Loucy (cell line): ENCODE data around the gene AGXT.

ENCODE experiments used
- H2AFZ ChIP-seq: fragments of 200-600 bp; sonication (generic); 2 replicates; pipeline ENCODE4 v1.6.0; 2016; ENCODE audit warnings: antibody characterized with exemption, mild to moderate bottlenecking, low read length, moderate library complexity
- H3F3A ChIP-seq: fragments of 200-600 bp; 2 replicates; pipeline ENCODE4 v1.6.0; 2016; ENCODE audit warnings: antibody characterized with exemption, low read depth, mild to moderate bottlenecking
- H3K27me3 ChIP-seq: fragments of 200-600 bp; sonication (generic); 2 replicates; pipeline ENCODE4 v1.6.1; 2014; ENCODE audit warnings: low read length, mild to moderate bottlenecking; ENCODE audit not compliant: insufficient read depth, poor library complexity, severe bottlenecking
- H3K36me3 ChIP-seq: fragments of 200-600 bp; sonication (generic); 2 replicates; pipeline ENCODE4 v1.6.1; 2016; ENCODE audit warnings: low read length; ENCODE audit not compliant: insufficient read depth
- H3K4me1 ChIP-seq: fragments of 200-600 bp; sonication (generic); 2 replicates; pipeline ENCODE4 v1.5.1; 2014; ENCODE audit warnings: low read length, mild to moderate bottlenecking; ENCODE audit not compliant: insufficient read depth, poor library complexity, severe bottlenecking
- H3K4me2 ChIP-seq: fragments of 200-600 bp; sonication (generic); 2 replicates; pipeline ENCODE4 v1.6.0; 2014; ENCODE audit warnings: antibody characterized with exemption, low read length, low read depth, mild to moderate bottlenecking; ENCODE audit not compliant: poor library complexity, severe bottlenecking
- H3K4me3 ChIP-seq: fragments of 200-600 bp; sonication (generic); 2 replicates; pipeline ENCODE4 v1.5.1; 2014; ENCODE audit warnings: low read length, mild to moderate bottlenecking, mixed read lengths; ENCODE audit not compliant: poor library complexity, severe bottlenecking
- H3K79me2 ChIP-seq: fragments of 200-600 bp; sonication (generic); 2 replicates; pipeline ENCODE4 v1.6.1; 2014; ENCODE audit warnings: low read length; ENCODE audit not compliant: insufficient read depth
- H3K9ac ChIP-seq: fragments of 200-600 bp; sonication (generic); 2 replicates; pipeline ENCODE4 v1.6.0; 2014; ENCODE audit warnings: mild to moderate bottlenecking, low read depth, low read length, moderate library complexity; ENCODE audit not compliant: poor library complexity, severe bottlenecking
- H3K9me2 ChIP-seq: fragments of 200-600 bp; sonication (generic); replicated peaks from 2 replicates; pipeline ENCODE4 v1.6.1; 2016; ENCODE audit warnings: low read depth, low read length, mixed read lengths
- H3K9me3 ChIP-seq: fragments of 200-600 bp; sonication (generic); 2 replicates; pipeline ENCODE4 v1.6.1; 2014; ENCODE audit warnings: mild to moderate bottlenecking, antibody characterized with exemption, low read length, low read depth; ENCODE audit not compliant: insufficient read depth
- H4K20me1 ChIP-seq: fragments of 200-600 bp; sonication (generic); 2 replicates; pipeline ENCODE4 v1.6.0; 2014; ENCODE audit warnings: antibody characterized with exemption, low read length, mild to moderate bottlenecking; ENCODE audit not compliant: insufficient read depth, poor library complexity, severe bottlenecking
- CTCF ChIP-seq: fragments of 200-600 bp; sonication (generic); conservative IDR thresholded peaks from 2 replicates; pipeline ENCODE4 v1.5.1; 2014; ENCODE audit warnings: mild to moderate bottlenecking, antibody characterized with exemption, low read length
- EZH2phosphoT487 ChIP-seq: fragments of 200-600 bp; IDR thresholded peaks from 2 replicates; pipeline ENCODE4 v1.6.1; 2018; ENCODE audit warnings: antibody characterized with exemption, mild to moderate bottlenecking, moderate library complexity, borderline replicate concordance

AGXT gene

DNA sequence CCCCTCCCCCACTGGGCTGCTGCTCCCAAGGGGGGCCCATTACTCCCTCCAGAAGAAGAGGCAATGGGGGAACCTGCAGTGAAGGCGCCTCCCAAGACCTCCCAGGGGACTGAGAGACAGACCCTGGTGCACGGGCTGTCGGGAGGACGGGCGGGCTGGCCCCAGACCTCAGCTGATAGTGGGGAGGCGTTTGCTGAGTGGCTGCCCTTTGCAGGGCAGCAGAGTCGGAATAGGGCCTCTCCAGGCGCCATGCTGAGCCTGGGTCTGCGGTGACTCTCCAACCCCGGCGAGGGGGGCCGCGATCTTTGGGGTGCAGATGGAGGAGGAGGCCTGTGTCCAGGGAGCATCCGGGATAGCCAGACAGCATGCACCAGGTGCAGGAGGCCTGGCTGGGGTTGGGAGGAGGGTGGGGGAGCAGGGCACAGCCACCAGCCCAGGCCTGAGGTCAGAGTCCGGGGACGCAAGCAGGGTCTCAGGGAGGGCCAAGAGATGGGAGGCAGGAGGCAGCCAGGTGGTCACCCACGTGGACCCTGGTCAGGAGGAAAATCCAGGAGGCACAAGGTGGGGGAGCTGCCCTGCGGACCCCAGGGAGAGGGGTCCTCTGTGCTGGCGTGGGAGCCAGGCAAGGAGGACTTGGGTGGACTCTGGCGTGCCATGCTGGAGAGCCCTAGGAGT, 48.5 kb downstream of the AGXT start:
- H4K20me1 ChIP-seq: no peaks in the 10 kb centered on the region
- no peak overlapping the region for H3K4me3 ChIP-seq
- H3K9me3 ChIP-seq: no peaks in the 10 kb centered on the region
- TF ChIP-seq EZH2phosphoT487: no peak
- no peak for TF ChIP-seq CTCF
- no peak overlapping the region for H2AFZ ChIP-seq
- no peaks in the 10 kb centered on the region for H3F3A ChIP-seq
- no peak overlapping the region for H3K4me2 ChIP-seq
- no peaks in the 10 kb centered on the region for H3K27me3 ChIP-seq
- no peak overlapping the region for H3K9ac ChIP-seq
- no peaks in the 10 kb centered on the region for H3K4me1 ChIP-seq
- no peaks in the 10 kb centered on the region for H3K79me2 ChIP-seq
- H3K9me2 ChIP-seq: no peaks in the 10 kb centered on the region
- no peaks in the 10 kb centered on the region for H3K36me3 ChIP-seq

GRCh38 chr2:240917684-240918257, 49.1 kb downstream of the AGXT start:
- Histone ChIP-seq H3K4me2 (no peak overlapping the region), H3K27me3 (no peaks in the 10 kb centered on the region), H3K36me3 (no peaks in the 10 kb centered on the region), H3K4me1 (no peaks in the 10 kb centered on the region), H3F3A (no peaks in the 10 kb centered on the region), H3K4me3 (no peak overlapping the region), H3K9me2 (no peaks in the 10 kb centered on the region), H3K9ac (no peak overlapping the region), H3K9me3 (no peaks in the 10 kb centered on the region), H3K79me2 (no peaks in the 10 kb centered on the region), H4K20me1 (no peaks in the 10 kb centered on the region), H2AFZ (no peak overlapping the region)
- TF ChIP-seq CTCF: no peak
- no peak for TF ChIP-seq EZH2phosphoT487

- no peak overlapping the region for H2AFZ ChIP-seq
- no peak overlapping the region for H3K4me2 ChIP-seq
- H3K9me3 ChIP-seq: no peaks in the 10 kb centered on the region
- no peaks in the 10 kb centered on the region for H3K79me2 ChIP-seq
- H3K36me3 ChIP-seq: no peaks in the 10 kb centered on the region
- H4K20me1 ChIP-seq: no peaks in the 10 kb centered on the region
- no peak for TF ChIP-seq EZH2phosphoT487
- no peak for TF ChIP-seq CTCF
- no peak overlapping the region for H3K9ac ChIP-seq
- no peaks in the 10 kb centered on the region for H3K4me1 ChIP-seq
- no peaks in the 10 kb centered on the region for H3F3A ChIP-seq
- no peak overlapping the region for H3K4me3 ChIP-seq
- no peaks in the 10 kb centered on the region for H3K27me3 ChIP-seq
- no peaks in the 10 kb centered on the region for H3K9me2 ChIP-seq
These were observed 49.9 kb downstream of the AGXT start for GRCh38 chr2:240918258-240919091.
